ENCODE results near the gene ARCN1. TPM values are rescaled to one million over a fixed set of nuclear protein-coding genes. Genes with fewer than 3 reads are reported as not detected.

ARCN1 gene
- polyA plus RNA-seq, result 97.5 TPM

- Mint-ChIP-seq H3K4me3 (peak within 1 kb of the TSS; percentile 87 to 98 (median 93)), H3K27ac (peak within 1 kb of the TSS; percentile 81 to 96 (median 95)), H3K36me3 (no peaks in the 10 kb centered on the region), H3K4me1 (peaks cover 30 to 42% (median 35%) of the 10 kb centered on the region in 3 donors), H3K27me3 (no peaks in the 10 kb centered on the region), H3K9me3 (no peaks in the 10 kb centered on the region)
Observed at GRCh38 chr11:118572061-118572980, at the start of gene ARCN1. Gene ARCN1, plus strand, starts transcription at chr11:118572409. Its CDS starts 139 bp downstream, at chr11:118572548.

DNA sequence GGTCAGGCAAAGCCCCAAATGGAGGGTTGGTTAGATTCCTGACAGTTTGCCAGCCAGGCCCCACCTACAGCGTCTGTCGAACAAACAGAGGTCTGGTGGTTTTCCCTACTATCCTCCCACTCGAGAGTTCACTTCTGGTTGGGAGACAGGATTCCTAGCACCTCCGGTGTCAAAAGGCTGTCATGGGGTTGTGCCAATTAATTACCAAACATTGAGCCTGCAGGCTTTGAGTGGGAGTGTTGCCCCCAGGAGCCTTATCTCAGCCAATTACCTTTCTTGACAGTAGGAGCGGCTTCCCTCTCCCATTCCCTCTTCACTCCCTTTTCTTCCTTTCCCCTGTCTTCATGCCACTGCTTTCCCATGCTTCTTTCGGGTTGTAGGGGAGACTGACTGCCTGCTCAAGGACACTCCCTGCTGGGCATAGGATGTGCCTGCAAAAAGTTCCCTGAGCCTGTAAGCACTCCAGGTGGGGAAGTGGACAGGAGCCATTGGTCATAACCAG is 49.6 kb upstream of the ARCN1 start:
- H3K27ac Mint-ChIP-seq, result no peak overlapping the region
- peaks cover 2% of the 10 kb centered on the region for H3K36me3 Mint-ChIP-seq
- H3K27me3 Mint-ChIP-seq, result no peaks in the 10 kb centered on the region
- peak overlapping the region in 1 of 4 donors; percentile 49 for H3K4me3 Mint-ChIP-seq
- H3K4me1 Mint-ChIP-seq, result peaks cover 0 to 10% (median 4%) of the 10 kb centered on the region in 3 donors
- no peaks in the 10 kb centered on the region for H3K9me3 Mint-ChIP-seq

DNA sequence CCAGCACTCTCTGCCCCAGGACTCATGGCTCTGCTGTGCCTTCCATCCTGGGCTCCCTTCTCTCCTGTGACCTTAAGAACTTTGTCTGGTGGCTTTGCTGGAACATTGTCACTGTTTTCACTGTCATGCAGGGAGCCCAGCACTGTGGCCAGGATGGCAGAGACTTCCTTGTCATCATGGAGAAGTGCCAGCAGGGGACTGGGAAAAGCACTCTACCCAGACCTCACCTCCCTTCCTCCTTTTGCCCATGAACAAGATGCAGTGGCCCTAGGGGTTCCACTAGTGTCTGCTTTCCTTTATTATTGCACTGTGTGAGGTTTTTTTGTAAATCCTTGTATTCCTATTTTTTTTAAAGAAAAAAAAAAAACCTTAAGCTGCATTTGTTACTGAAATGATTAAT is 47.9 kb upstream of the ARCN1 start:
- Mint-ChIP-seq H3K36me3 (peaks cover 2% of the 10 kb centered on the region), H3K9me3 (no peaks in the 10 kb centered on the region), H3K4me3 (no peak overlapping the region), H3K27me3 (no peaks in the 10 kb centered on the region), H3K27ac (no peak overlapping the region), H3K4me1 (peaks cover 6 to 17% (median 10%) of the 10 kb centered on the region in 3 donors)

GRCh38 chr11:118524757-118525470 is 47.3 kb upstream of the ARCN1 start:
- Mint-ChIP-seq H3K27ac (peak overlapping the region in 1 of 3 donors; percentile 35), H3K4me1 (peaks cover 7 to 20% (median 14%) of the 10 kb centered on the region in 3 donors), H3K9me3 (no peaks in the 10 kb centered on the region), H3K27me3 (no peaks in the 10 kb centered on the region), H3K36me3 (peaks cover 2% of the 10 kb centered on the region), H3K4me3 (no peak overlapping the region)

GRCh38 chr11:118526688-118527087 is 45.5 kb upstream of the ARCN1 start:
- H3K27ac Mint-ChIP-seq, result no peak overlapping the region

GRCh38 chr11:118527109-118527508 is 45.1 kb upstream of the ARCN1 start, which contains the start of gene TTC36:
Gene TTC36, plus strand, starts transcription at chr11:118527474. Its CDS starts 21 bp downstream, at chr11:118527495.
- H3K27ac Mint-ChIP-seq, result peak within 1 kb of the TSS in 1 of 3 donors; percentile 31
- peaks cover 2% of the 10 kb centered on the region for H3K36me3 Mint-ChIP-seq
- peak within 1 kb of the TSS in 1 of 4 donors; percentile 60 for H3K4me3 Mint-ChIP-seq
- H3K27me3 Mint-ChIP-seq, result no peaks in the 10 kb centered on the region
- peaks cover 17 to 21% (median 18%) of the 10 kb centered on the region in 3 donors for H3K4me1 Mint-ChIP-seq
- H3K9me3 Mint-ChIP-seq, result no peaks in the 10 kb centered on the region

More at GRCh38 chr11:118526688-118527087, 45.5 kb upstream of the ARCN1 start:
- Mint-ChIP-seq H3K27me3 (no peaks in the 10 kb centered on the region), H3K4me3 (peak overlapping the region in 1 of 4 donors; percentile 60), H3K4me1 (peaks cover 14 to 22% (median 18%) of the 10 kb centered on the region in 3 donors), H3K9me3 (no peaks in the 10 kb centered on the region), H3K36me3 (peaks cover 2% of the 10 kb centered on the region)

DNA sequence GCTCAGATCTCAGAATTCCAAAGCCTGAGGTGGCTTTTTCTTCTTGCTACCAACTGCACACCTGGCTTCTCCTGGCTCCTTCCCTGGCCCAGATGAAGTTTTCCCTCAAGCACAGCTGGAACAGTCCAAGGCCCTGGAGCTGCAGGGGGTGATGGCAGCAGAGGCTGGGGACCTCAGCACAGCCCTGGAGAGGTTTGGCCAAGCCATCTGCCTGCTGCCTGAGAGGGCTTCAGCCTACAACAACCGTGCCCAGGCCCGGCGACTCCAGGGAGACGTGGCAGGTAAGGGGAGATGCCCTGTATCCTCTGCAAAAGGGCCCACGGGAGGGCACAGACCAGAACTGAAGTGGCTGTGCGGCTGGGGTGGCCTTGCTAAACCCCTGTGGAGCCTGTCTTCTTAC is 43.7 kb upstream of the ARCN1 start:
- H3K9me3 Mint-ChIP-seq, result no peaks in the 10 kb centered on the region
- no peak overlapping the region for H3K27ac Mint-ChIP-seq
- H3K4me3 Mint-ChIP-seq, result peak overlapping the region in 2 of 4 donors; percentile 12 to 91
- no peaks in the 10 kb centered on the region for H3K27me3 Mint-ChIP-seq
- H3K4me1 Mint-ChIP-seq, result peaks cover 17 to 21% (median 18%) of the 10 kb centered on the region in 3 donors
- peaks cover 2% of the 10 kb centered on the region for H3K36me3 Mint-ChIP-seq

GRCh38 chr11:118529584-118530175 is 42.5 kb upstream of the ARCN1 start:
- Mint-ChIP-seq H3K9me3 (no peaks in the 10 kb centered on the region), H3K4me1 (peaks cover 15 to 21% (median 17%) of the 10 kb centered on the region in 3 donors), H3K27ac (peak overlapping the region; percentile 30 to 96 (median 47)), H3K27me3 (no peaks in the 10 kb centered on the region), H3K36me3 (peaks cover 2% of the 10 kb centered on the region), H3K4me3 (peak overlapping the region; percentile 89 to 92 (median 91))

- H3K4me3 Mint-ChIP-seq, result peak overlapping the region; percentile 89 to 92 (median 91)
- peaks cover 2% of the 10 kb centered on the region for H3K36me3 Mint-ChIP-seq
- no peaks in the 10 kb centered on the region for H3K9me3 Mint-ChIP-seq
- H3K27ac Mint-ChIP-seq, result peak overlapping the region; percentile 30 to 96 (median 47)
- no peaks in the 10 kb centered on the region for H3K27me3 Mint-ChIP-seq
- H3K4me1 Mint-ChIP-seq, result peaks cover 15 to 21% (median 17%) of the 10 kb centered on the region in 3 donors
Observed at GRCh38 chr11:118530180-118530682, 42.0 kb upstream of the ARCN1 start.

GRCh38 chr11:118530683-118531596 is 41.3 kb upstream of the ARCN1 start, which contains the start of gene TMEM25:
Gene TMEM25, plus strand, starts transcription at chr11:118531192. Its CDS starts 610 bp downstream, at chr11:118531802.
- H3K9me3 Mint-ChIP-seq, result no peaks in the 10 kb centered on the region
- H3K27me3 Mint-ChIP-seq, result no peaks in the 10 kb centered on the region
- H3K4me3 Mint-ChIP-seq, result peak within 1 kb of the TSS; percentile 91 to 96 (median 96)
- H3K4me1 Mint-ChIP-seq, result peaks cover 15 to 21% (median 17%) of the 10 kb centered on the region in 3 donors
- H3K27ac Mint-ChIP-seq, result peak within 1 kb of the TSS; percentile 59 to 96 (median 82)
- peaks cover 2% of the 10 kb centered on the region for H3K36me3 Mint-ChIP-seq

DNA sequence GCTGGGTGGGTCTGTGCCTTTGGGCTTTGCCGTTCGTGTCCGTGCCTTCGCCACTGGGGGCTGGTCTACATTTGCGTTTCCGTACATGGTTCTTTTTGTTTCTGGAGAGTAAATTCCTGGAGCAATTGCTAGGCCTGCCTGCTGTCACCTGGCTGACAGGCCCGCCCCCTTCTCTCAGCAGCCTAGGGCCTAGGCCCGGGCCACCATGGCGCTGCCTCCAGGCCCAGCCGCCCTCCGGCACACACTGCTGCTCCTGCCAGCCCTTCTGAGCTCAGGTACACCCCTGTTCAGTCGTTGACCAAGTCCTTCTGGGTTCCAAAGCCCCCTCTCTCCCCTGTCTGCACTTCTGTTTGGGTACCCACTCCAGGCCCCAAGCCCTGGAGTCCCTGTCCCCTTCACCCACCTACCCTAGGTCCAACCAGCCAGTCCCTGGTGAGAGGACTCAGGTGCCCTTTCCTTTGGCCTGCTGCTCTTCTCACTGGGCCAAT is 40.6 kb upstream of the ARCN1 start:
- Mint-ChIP-seq H3K36me3 (peaks cover 2% of the 10 kb centered on the region), H3K9me3 (no peaks in the 10 kb centered on the region), H3K4me1 (peaks cover 15 to 21% (median 17%) of the 10 kb centered on the region in 3 donors), H3K27me3 (no peaks in the 10 kb centered on the region), H3K4me3 (peak overlapping the region; percentile 91 to 96 (median 96)), H3K27ac (peak overlapping the region; percentile 59 to 85 (median 82))

DNA sequence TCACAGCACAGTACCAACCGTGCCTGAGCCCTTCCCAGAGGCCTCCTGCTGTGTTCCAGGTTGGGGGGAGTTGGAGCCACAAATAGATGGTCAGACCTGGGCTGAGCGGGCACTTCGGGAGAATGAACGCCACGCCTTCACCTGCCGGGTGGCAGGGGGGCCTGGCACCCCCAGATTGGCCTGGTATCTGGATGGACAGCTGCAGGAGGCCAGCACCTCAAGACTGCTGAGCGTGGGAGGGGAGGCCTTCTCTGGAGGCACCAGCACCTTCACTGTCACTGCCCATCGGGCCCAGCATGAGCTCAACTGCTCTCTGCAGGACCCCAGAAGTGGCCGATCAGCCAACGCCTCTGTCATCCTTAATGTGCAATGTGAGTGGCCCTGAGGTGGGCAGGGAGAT is 40.1 kb upstream of the ARCN1 start:
- Mint-ChIP-seq H3K4me1 (peaks cover 15 to 21% (median 17%) of the 10 kb centered on the region in 3 donors), H3K4me3 (peak overlapping the region; percentile 91 to 96 (median 96)), H3K9me3 (no peaks in the 10 kb centered on the region), H3K36me3 (peaks cover 2% of the 10 kb centered on the region), H3K27ac (peak overlapping the region in 2 of 3 donors; percentile 82 to 85), H3K27me3 (no peaks in the 10 kb centered on the region)
